ENCODE data around the gene SLC7A8. TPM values are rescaled to one million over a fixed set of nuclear protein-coding genes. Genes with fewer than 3 reads are reported as not detected.

The SLC7A8 gene
- total RNA-seq, 1 donor from 2014 or later: 1.8 TPM

GRCh38 chr14:23126548-23127278, 56.7 kb downstream of the SLC7A8 start:
- no peaks in the 10 kb centered on the region for H3K27me3 Mint-ChIP-seq
- CTCF ChIA-PET: no interaction called here
- POLR2A ChIA-PET: no interaction called here

DNA sequence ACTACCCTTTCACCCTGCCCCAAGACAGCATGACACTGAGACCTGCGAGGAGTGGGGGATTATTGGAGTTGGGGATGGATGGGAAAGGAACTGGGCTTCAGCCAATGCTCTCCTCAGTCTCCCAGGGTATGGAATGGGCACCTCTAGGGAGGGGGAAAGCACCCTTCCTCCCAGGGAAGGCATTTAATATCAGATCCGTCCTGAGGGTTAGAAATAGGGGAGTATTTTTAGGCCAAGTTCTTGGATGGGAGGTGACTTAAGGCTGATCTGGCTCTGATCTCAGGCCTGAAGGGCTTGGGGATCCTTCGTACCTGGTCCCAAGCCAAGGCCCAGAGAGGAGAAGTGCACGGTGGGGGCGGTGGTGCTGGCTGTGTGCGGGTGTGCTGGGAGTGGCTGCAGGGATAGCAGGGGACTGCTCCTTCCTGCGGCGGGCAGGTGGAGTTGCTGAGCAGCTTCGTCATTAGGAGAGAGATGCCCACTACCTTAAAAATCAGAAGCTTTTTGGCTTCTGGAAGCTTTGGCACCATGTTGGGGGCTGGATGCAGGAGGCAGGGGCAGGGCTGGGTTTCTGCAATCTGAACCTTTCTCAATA, 57.4 kb downstream of the SLC7A8 start:
- H3K27me3 Mint-ChIP-seq: no peaks in the 10 kb centered on the region
- CTCF ChIA-PET: no interaction called here

More at GRCh38 chr14:23126548-23127278, 56.7 kb downstream of the SLC7A8 start:
- Mint-ChIP-seq H3K36me3 (ENCODE audit: low read depth) (no peaks in the 10 kb centered on the region), H3K27ac (no peak overlapping the region), H3K4me3 (no peak overlapping the region), H3K4me1 (peaks cover 21% of the 10 kb centered on the region), H3K9me3 (no peaks in the 10 kb centered on the region)
- intact Hi-C loops (cut with micrococcal nuclease): loop anchor here (10.0 kb wide), 1 partner anchor 338 kb away; the partner anchor contains the start of gene NGDN
- TF ChIP-seq CTCF (IDR thresholded peaks at IDR 0.05): no peak
- DNase-seq (no peak), ATAC-seq (ENCODE audit: low read depth) (no peak)

GRCh38 chr14:23125011-23125410, 58.4 kb downstream of the SLC7A8 start:
- POLR2A ChIA-PET: no interaction called here
- no peaks in the 10 kb centered on the region for H3K36me3 Mint-ChIP-seq (ENCODE audit: low read depth)
- ATAC-seq (ENCODE audit: low read depth) (no peak), DNase-seq (no peak)
- TF ChIP-seq CTCF (IDR thresholded peaks at IDR 0.05): no peak
- intact Hi-C loops (cut with micrococcal nuclease): loop anchor here (10.0 kb wide), 1 partner anchor 340 kb away; the partner anchor contains the start of gene NGDN
- CTCF ChIA-PET: no interaction called here
- H3K9me3 Mint-ChIP-seq: no peaks in the 10 kb centered on the region
- no peak overlapping the region for H3K4me3 Mint-ChIP-seq
- H3K27me3 Mint-ChIP-seq: no peaks in the 10 kb centered on the region
- H3K4me1 Mint-ChIP-seq: peaks cover 34% of the 10 kb centered on the region
- H3K27ac Mint-ChIP-seq: no peak overlapping the region

More for the DNA sequence above, 57.4 kb downstream of the SLC7A8 start:
- peaks cover 26% of the 10 kb centered on the region for H3K4me1 Mint-ChIP-seq
- POLR2A ChIA-PET: no interaction called here
- TF ChIP-seq CTCF (IDR thresholded peaks at IDR 0.05): no peak
- ATAC-seq (ENCODE audit: low read depth): no peak
- DNase-seq: no peak
- H3K4me3 Mint-ChIP-seq: no peak overlapping the region
- intact Hi-C loops (cut with micrococcal nuclease): loop anchor here (10.0 kb wide), 1 partner anchor 339 kb away; the partner anchor contains the start of gene NGDN
- no peaks in the 10 kb centered on the region for H3K36me3 Mint-ChIP-seq (ENCODE audit: low read depth)
- no peaks in the 10 kb centered on the region for H3K9me3 Mint-ChIP-seq
- no peak overlapping the region for H3K27ac Mint-ChIP-seq

DNA sequence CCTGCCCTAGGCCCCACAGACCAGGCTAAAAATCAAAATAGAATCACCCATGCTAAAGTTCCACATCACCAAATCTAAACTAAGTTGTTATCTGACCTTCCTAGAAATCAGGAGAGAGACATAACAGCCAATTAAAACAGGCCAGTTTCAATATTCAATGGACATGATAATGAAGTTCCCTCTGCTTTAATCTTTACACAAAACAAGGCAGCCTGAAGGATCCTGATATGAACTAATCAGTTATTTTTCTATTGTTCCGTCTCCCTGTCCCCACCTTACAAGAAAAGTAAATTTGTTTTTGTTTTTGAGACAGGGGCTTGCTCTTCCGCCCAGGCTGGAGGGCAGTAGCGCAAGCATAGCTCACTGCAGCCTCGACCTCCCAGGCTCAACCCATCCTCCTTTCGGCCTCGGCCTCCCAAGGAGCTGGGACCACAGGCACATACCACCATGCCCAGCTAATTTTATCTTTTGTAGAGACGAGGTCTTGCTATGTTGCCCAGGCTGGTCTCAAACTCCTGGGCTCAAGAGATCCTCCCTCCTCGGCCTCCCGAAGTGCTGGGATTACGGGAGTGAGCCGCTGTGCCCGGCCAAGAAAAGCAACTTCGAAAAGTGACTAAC, 59.0 kb downstream of the SLC7A8 start:
- DNase-seq (no peak), ATAC-seq (ENCODE audit: low read depth) (no peak)
- CTCF ChIA-PET: interaction anchor here (5.2 kb wide), 1 partner anchor 62 kb away, joined by 162 read pairs; the partner anchor contains the start of gene SLC7A8
- Mint-ChIP-seq H3K36me3 (ENCODE audit: low read depth) (no peaks in the 10 kb centered on the region), H3K9me3 (no peaks in the 10 kb centered on the region), H3K27ac (peak overlapping the region; percentile 5), H3K4me3 (no peak overlapping the region), H3K27me3 (no peaks in the 10 kb centered on the region), H3K4me1 (peaks cover 40% of the 10 kb centered on the region)
- intact Hi-C loops (cut with micrococcal nuclease): loop anchor here (5.0 to 10.0 kb wide), 2 partner anchors 340 to 433 kb away; partner anchors contain the start of genes NGDN and THTPA
- POLR2A ChIA-PET: no interaction called here
- no peak for TF ChIP-seq CTCF (IDR thresholded peaks at IDR 0.05)

- Mint-ChIP-seq H3K9me3 (no peaks in the 10 kb centered on the region), H3K27me3 (no peaks in the 10 kb centered on the region), H3K27ac (peak overlapping the region; percentile 72), H3K4me1 (peaks cover 44% of the 10 kb centered on the region), H3K4me3 (no peak overlapping the region), H3K36me3 (ENCODE audit: low read depth) (no peaks in the 10 kb centered on the region)
- ChIA-PET POLR2A (interaction anchor here (0.6 to 5.6 kb wide), 2 partner anchors 28 to 37 kb away, joined by 6 to 50 read pairs; partner anchors contain the start of genes ACIN1 and C14orf119), CTCF (interaction anchor here (5.2 kb wide), 1 partner anchor 63 kb away, joined by 162 read pairs; the partner anchor contains the start of gene SLC7A8)
- no peak for TF ChIP-seq CTCF (IDR thresholded peaks at IDR 0.05)
- DNase-seq (no peak), ATAC-seq (ENCODE audit: low read depth) (no peak)
- intact Hi-C loops (cut with micrococcal nuclease): loop anchor here (5.0 to 10.0 kb wide), 2 partner anchors 341 to 434 kb away; partner anchors contain the start of genes NGDN and THTPA
Observed at GRCh38 chr14:23123419-23123818, 60.0 kb downstream of the SLC7A8 start.

Measured in activated B cell treated with CpG ODN at 0.5 μM for 24 hours (primary cell).